BLaER1 treated with 17β-estradiol and CSF1 and Interleukin-3, amounts not matched to agents 10 nM and 100 nM (cell line): ENCODE data around the gene USP32.

Experiments
- H3K27ac ChIP-seq, 11 experiments: shearing (Covaris generic); formaldehyde crosslinking; 2 replicates each; pipeline ENCODE4 v1.8.1; 2022
- H3K27me3 ChIP-seq, 11 experiments: shearing (Covaris generic); formaldehyde crosslinking; 2 replicates each; pipeline ENCODE4 v1.8.1; 2022
- H3K36me3 ChIP-seq, 11 experiments: shearing (Covaris generic); formaldehyde crosslinking; 2 replicates each; pipeline ENCODE4 v1.8.1; 2022
- H3K4me1 ChIP-seq, 10 experiments: shearing (Covaris generic); formaldehyde crosslinking; 2 replicates each; pipeline ENCODE4 v1.8.1; 2022
- H3K4me2 ChIP-seq, 11 experiments: shearing (Covaris generic); formaldehyde crosslinking; 2 replicates each; pipeline ENCODE4 v1.8.1; 2022
- H3K4me3 ChIP-seq, 10 experiments: shearing (Covaris generic); formaldehyde crosslinking; 2 replicates each; pipeline ENCODE4 v1.8.1; 2022
- H3K9ac ChIP-seq, 11 experiments: shearing (Covaris generic); formaldehyde crosslinking; 2 replicates each; pipeline ENCODE4 v1.8.1; 2022
- H3K9me3 ChIP-seq, 11 experiments: shearing (Covaris generic); formaldehyde crosslinking; replicated peaks in 1 of 11; 2 replicates each; pipeline ENCODE4 v1.8.1; 2022
- H4K20me1 ChIP-seq, 11 experiments: shearing (Covaris generic); formaldehyde crosslinking; 2 replicates each; pipeline ENCODE4 v1.8.1; 2022
- Cebpa-rat ChIP-seq, 11 experiments: shearing (Covaris generic); IDR thresholded peaks; 2 replicates each; pipeline ENCODE4 v1.8.1; 2022

USP32 gene

GRCh38 chr17:60139438-60140285 is 252.3 kb downstream of the USP32 start:
- no peak for TF ChIP-seq Cebpa-rat (IDR thresholded peaks at IDR 0.05)
- peaks cover 0 to 45% (median 6%) of the 10 kb centered on the region in 11 experiments; a peak in 12 of 22 replicates for H4K20me1 ChIP-seq
- H3K4me3 ChIP-seq = peak overlapping the region in 7 of 10 experiments; percentile 31 to 57 (median 41); a peak in 11 of 20 replicates
- no peaks in the 10 kb centered on the region for H3K9me3 ChIP-seq
- H3K4me2 ChIP-seq = peak overlapping the region; percentile 72 to 97 (median 88)
- H3K9ac ChIP-seq = no peak overlapping the region
- H3K27ac ChIP-seq = no peak overlapping the region
- no peaks in the 10 kb centered on the region for H3K36me3 ChIP-seq
- H3K27me3 ChIP-seq = peaks cover 35 to 45% (median 43%) of the 10 kb centered on the region in 11 experiments
- H3K4me1 ChIP-seq = peaks cover 39 to 70% (median 63%) of the 10 kb centered on the region in 10 experiments

- H4K20me1 ChIP-seq = peaks cover 0 to 45% (median 6%) of the 10 kb centered on the region in 11 experiments; a peak in 12 of 22 replicates
- peaks cover 43 to 73% (median 67%) of the 10 kb centered on the region in 10 experiments for H3K4me1 ChIP-seq
- peak overlapping the region in 3 of 10 experiments; percentile 31 to 51 (median 46); a peak in 5 of 20 replicates for H3K4me3 ChIP-seq
- no peak overlapping the region for H3K9ac ChIP-seq
- no peak for TF ChIP-seq Cebpa-rat (IDR thresholded peaks at IDR 0.05)
- no peak overlapping the region for H3K27ac ChIP-seq
- H3K9me3 ChIP-seq = no peaks in the 10 kb centered on the region
- peak overlapping the region; percentile 72 to 97 (median 88); a peak in 21 of 22 replicates for H3K4me2 ChIP-seq
- peaks cover 35 to 45% (median 43%) of the 10 kb centered on the region in 11 experiments for H3K27me3 ChIP-seq
- no peaks in the 10 kb centered on the region for H3K36me3 ChIP-seq
Observed at GRCh38 chr17:60138769-60139437, 253.0 kb downstream of the USP32 start.

- Histone ChIP-seq H3K9ac (no peak overlapping the region), H3K4me2 (peak overlapping the region in 4 of 11 experiments; percentile 91 to 99 (median 98); a peak in 2 of 22 replicates), H3K4me1 (peaks cover 37 to 70% (median 65%) of the 10 kb centered on the region in 10 experiments), H3K27me3 (peaks cover 35 to 45% (median 43%) of the 10 kb centered on the region in 11 experiments), H3K27ac (no peak overlapping the region), H4K20me1 (peaks cover 0 to 40% (median 6%) of the 10 kb centered on the region in 11 experiments; a peak in 12 of 22 replicates), H3K36me3 (peaks cover 0 to 2% (median 0%) of the 10 kb centered on the region in 11 experiments; a peak in 2 of 22 replicates), H3K4me3 (no peak overlapping the region), H3K9me3 (no peaks in the 10 kb centered on the region)
- TF ChIP-seq Cebpa-rat (IDR thresholded peaks at IDR 0.05) = no peak
Observed at GRCh38 chr17:60137731-60138130, 254.2 kb downstream of the USP32 start.

- Histone ChIP-seq H3K27ac (peak overlapping the region in 3 of 11 experiments; percentile 71 to 82 (median 79); a peak in 4 of 22 replicates), H3K9me3 (no peaks in the 10 kb centered on the region), H3K4me2 (peak overlapping the region; percentile 75 to 99 (median 95)), H3K27me3 (peaks cover 25 to 29% (median 28%) of the 10 kb centered on the region in 11 experiments), H3K36me3 (peaks cover 0 to 13% (median 0%) of the 10 kb centered on the region in 11 experiments; a peak in 5 of 22 replicates), H4K20me1 (peaks cover 0 to 29% (median 6%) of the 10 kb centered on the region in 11 experiments; a peak in 12 of 22 replicates), H3K4me3 (peak overlapping the region in 9 of 10 experiments; percentile 67 to 84 (median 74); a peak in 13 of 20 replicates), H3K4me1 (peaks cover 21 to 62% (median 52%) of the 10 kb centered on the region in 10 experiments), H3K9ac (peak overlapping the region in 1 of 11 experiments; percentile 38; a peak in 1 of 22 replicates)
- TF ChIP-seq Cebpa-rat (IDR thresholded peaks at IDR 0.05) = no peak
Observed at GRCh38 chr17:60135951-60136666, 255.8 kb downstream of the USP32 start.

GRCh38 chr17:60135151-60135950 is 256.6 kb downstream of the USP32 start:
- peak overlapping the region; percentile 75 to 99 (median 95) for H3K4me2 ChIP-seq

GRCh38 chr17:60134396-60135150 is 257.4 kb downstream of the USP32 start:
- Histone ChIP-seq H3K27me3 (peaks cover 10 to 14% (median 13%) of the 10 kb centered on the region in 11 experiments), H3K27ac (peak overlapping the region in 10 of 11 experiments; percentile 56 to 82 (median 70); a peak in 20 of 22 replicates), H3K4me3 (peak overlapping the region; percentile 61 to 84 (median 74))

More at GRCh38 chr17:60135151-60135950, 256.6 kb downstream of the USP32 start:
- peaks cover 0 to 21% (median 6%) of the 10 kb centered on the region in 11 experiments; a peak in 12 of 22 replicates for H4K20me1 ChIP-seq
- peaks cover 21 to 62% (median 51%) of the 10 kb centered on the region in 10 experiments; a peak in 19 of 20 replicates for H3K4me1 ChIP-seq
- no peaks in the 10 kb centered on the region for H3K9me3 ChIP-seq
- peak overlapping the region; percentile 61 to 84 (median 74) for H3K4me3 ChIP-seq
- H3K36me3 ChIP-seq = peaks cover 0 to 13% (median 0%) of the 10 kb centered on the region in 11 experiments; a peak in 5 of 22 replicates
- peak overlapping the region in 10 of 11 experiments; percentile 56 to 82 (median 70); a peak in 20 of 22 replicates for H3K27ac ChIP-seq
- peak overlapping the region; percentile 62 to 81 (median 76) for H3K9ac ChIP-seq
- no peak for TF ChIP-seq Cebpa-rat (IDR thresholded peaks at IDR 0.05)
- peaks cover 18 to 21% (median 20%) of the 10 kb centered on the region in 11 experiments for H3K27me3 ChIP-seq

GRCh38 chr17:60130466-60130865 is 261.5 kb downstream of the USP32 start:
- Histone ChIP-seq H3K27ac (no peak overlapping the region), H3K36me3 (peaks cover 0 to 13% (median 0%) of the 10 kb centered on the region in 11 experiments; a peak in 5 of 22 replicates), H3K27me3 (no peaks in the 10 kb centered on the region), H3K4me3 (no peak overlapping the region), H3K4me2 (no peak overlapping the region), H3K9ac (no peak overlapping the region), H3K9me3 (no peaks in the 10 kb centered on the region), H4K20me1 (no peaks in the 10 kb centered on the region), H3K4me1 (peaks cover 16 to 46% (median 36%) of the 10 kb centered on the region in 10 experiments; a peak in 19 of 20 replicates)
- no peak for TF ChIP-seq Cebpa-rat (IDR thresholded peaks at IDR 0.05)

More at GRCh38 chr17:60134396-60135150, 257.4 kb downstream of the USP32 start:
- H3K9me3 ChIP-seq = no peaks in the 10 kb centered on the region
- peak overlapping the region; percentile 75 to 99 (median 95) for H3K4me2 ChIP-seq
- H4K20me1 ChIP-seq = peaks cover 0 to 14% (median 5%) of the 10 kb centered on the region in 11 experiments; a peak in 9 of 22 replicates
- peaks cover 20 to 59% (median 48%) of the 10 kb centered on the region in 10 experiments; a peak in 19 of 20 replicates for H3K4me1 ChIP-seq
- peak overlapping the region; percentile 62 to 81 (median 76) for H3K9ac ChIP-seq
- TF ChIP-seq Cebpa-rat (IDR thresholded peaks at IDR 0.05) = no peak
- H3K36me3 ChIP-seq = peaks cover 0 to 13% (median 0%) of the 10 kb centered on the region in 11 experiments; a peak in 5 of 22 replicates
